ACC112 (cell line): ENCODE results near the gene AFM.

Source experiments
- H2AFZ ChIP-seq: fragments of 200-600 bp; sonication (generic); one replicate; pipeline ENCODE4 v1.6.0; 2017; ENCODE audit warnings: antibody characterized with exemption, low read length; ENCODE audit not compliant: unreplicated experiment
- H3K27ac ChIP-seq: fragments of 200-600 bp; sonication (generic); 2 replicates; pipeline ENCODE4 v1.5.1; 2014; ENCODE audit warnings: low read depth, mild to moderate bottlenecking, antibody characterized with exemption, low read length, moderate library complexity
- H3K27me3 ChIP-seq: fragments of 200-600 bp; sonication (generic); 2 replicates; pipeline ENCODE4 v1.6.1; 2014; ENCODE audit warnings: mild to moderate bottlenecking, antibody characterized with exemption, low read length, moderate library complexity, mixed read lengths; ENCODE audit not compliant: insufficient read depth
- H3K36me3 ChIP-seq: fragments of 200-600 bp; sonication (generic); 2 replicates; pipeline ENCODE4 v1.6.1; 2016; ENCODE audit warnings: mild to moderate bottlenecking, antibody characterized with exemption, low read length, moderate library complexity, mixed read lengths; ENCODE audit not compliant: insufficient read depth
- H3K4me1 ChIP-seq: fragments of 200-600 bp; sonication (generic); one replicate; pipeline ENCODE4 v1.6.1; 2016; ENCODE audit warnings: low read length, mixed read lengths; ENCODE audit not compliant: insufficient read depth, unreplicated experiment, control insufficient read depth
- H3K4me3 ChIP-seq: fragments of 200-600 bp; sonication (generic); 2 replicates; pipeline ENCODE4 v1.5.1; 2014; ENCODE audit warnings: mild to moderate bottlenecking, low read depth, low read length
- H3K79me2 ChIP-seq: fragments of 200-600 bp; sonication (generic); one replicate; pipeline ENCODE4 v1.6.0; 2016; ENCODE audit warnings: low read length; ENCODE audit not compliant: control insufficient read depth, unreplicated experiment, insufficient read depth

AFM gene

DNA sequence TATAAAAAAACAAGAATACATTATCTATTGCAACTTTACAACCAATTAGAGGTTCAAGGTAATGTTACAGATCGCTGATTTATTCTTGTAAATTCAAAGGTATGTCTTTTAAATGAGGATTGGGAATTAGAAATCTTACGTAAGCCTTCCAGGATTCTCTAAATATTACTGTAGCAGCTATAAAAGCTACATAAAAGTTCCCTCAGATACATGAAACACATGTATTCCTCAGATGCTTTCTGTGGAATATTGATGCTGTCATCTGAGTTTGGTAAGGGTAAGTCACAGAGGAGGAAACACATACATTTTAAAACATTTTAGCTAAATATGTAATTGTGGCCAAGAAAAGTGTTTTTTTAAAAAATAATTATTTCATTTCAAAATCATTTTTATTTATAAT is 42.1 kb upstream of the AFM start:
- Histone ChIP-seq H3K4me1 (no peaks in the 10 kb centered on the region), H3K36me3 (no peaks in the 10 kb centered on the region), H3K4me3 (no peak overlapping the region), H3K79me2 (no peaks in the 10 kb centered on the region), H3K27ac (no peak overlapping the region), H2AFZ (no peak overlapping the region), H3K27me3 (no peaks in the 10 kb centered on the region)

GRCh38 chr4:73439991-73440390 is 41.6 kb upstream of the AFM start:
- Histone ChIP-seq H2AFZ (no peak overlapping the region), H3K27ac (no peak overlapping the region), H3K27me3 (no peaks in the 10 kb centered on the region), H3K4me1 (no peaks in the 10 kb centered on the region), H3K36me3 (no peaks in the 10 kb centered on the region), H3K4me3 (no peak overlapping the region), H3K79me2 (no peaks in the 10 kb centered on the region)

DNA sequence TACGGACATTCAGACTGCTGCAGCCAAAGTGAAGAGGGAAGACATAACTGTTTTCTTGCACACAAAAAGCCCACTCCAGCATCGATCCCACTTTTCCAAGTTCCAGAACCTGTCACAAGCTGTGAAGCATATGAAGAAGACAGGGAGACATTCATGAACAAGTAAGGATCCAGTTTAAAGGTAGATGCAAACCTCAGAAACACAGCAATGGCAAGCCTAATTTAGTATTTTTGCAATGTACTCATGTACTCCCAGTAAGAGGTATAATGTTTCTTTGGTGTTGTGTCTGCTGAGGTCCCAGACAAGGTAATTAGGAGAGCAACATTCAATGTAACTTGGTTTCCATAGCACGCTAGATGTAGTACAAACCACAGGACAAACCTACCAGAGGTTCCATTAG is 40.9 kb upstream of the AFM start:
- H2AFZ ChIP-seq, result no peak overlapping the region
- H3K79me2 ChIP-seq, result no peaks in the 10 kb centered on the region
- no peaks in the 10 kb centered on the region for H3K4me1 ChIP-seq
- no peaks in the 10 kb centered on the region for H3K36me3 ChIP-seq
- no peak overlapping the region for H3K4me3 ChIP-seq
- H3K27ac ChIP-seq, result no peak overlapping the region
- no peaks in the 10 kb centered on the region for H3K27me3 ChIP-seq

- H2AFZ ChIP-seq, result no peak overlapping the region
Observed at GRCh38 chr4:73442275-73442674, 39.3 kb upstream of the AFM start.

DNA sequence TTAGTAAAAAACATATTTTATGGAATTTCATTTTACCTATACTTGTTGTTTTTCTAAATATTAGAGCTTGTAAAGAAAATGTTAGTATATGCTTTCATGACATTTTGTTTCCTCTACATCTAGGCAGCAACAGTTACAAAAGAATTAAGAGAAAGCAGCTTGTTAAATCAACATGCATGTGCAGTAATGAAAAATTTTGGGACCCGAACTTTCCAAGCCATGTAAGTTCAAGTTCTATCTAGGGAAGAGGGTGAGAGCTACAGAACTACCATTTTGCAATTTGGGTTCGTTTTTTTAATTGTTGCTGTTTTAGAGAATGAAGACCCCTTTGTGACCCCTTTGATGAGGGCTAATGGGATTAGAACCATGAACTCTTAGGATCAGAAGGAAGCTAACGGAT is 38.3 kb upstream of the AFM start:
- Histone ChIP-seq H3K79me2 (no peaks in the 10 kb centered on the region), H3K36me3 (no peaks in the 10 kb centered on the region), H3K27ac (no peak overlapping the region), H3K27me3 (no peaks in the 10 kb centered on the region), H3K4me1 (peaks cover 4% of the 10 kb centered on the region), H3K4me3 (no peak overlapping the region), H2AFZ (no peak overlapping the region)

More at GRCh38 chr4:73442275-73442674, 39.3 kb upstream of the AFM start:
- no peak overlapping the region for H3K4me3 ChIP-seq
- H3K27ac ChIP-seq, result no peak overlapping the region
- no peaks in the 10 kb centered on the region for H3K4me1 ChIP-seq
- H3K36me3 ChIP-seq, result no peaks in the 10 kb centered on the region
- H3K27me3 ChIP-seq, result no peaks in the 10 kb centered on the region
- H3K79me2 ChIP-seq, result no peaks in the 10 kb centered on the region

- Histone ChIP-seq H3K79me2 (no peaks in the 10 kb centered on the region), H2AFZ (no peak overlapping the region), H3K27me3 (no peaks in the 10 kb centered on the region), H3K36me3 (no peaks in the 10 kb centered on the region), H3K4me1 (peaks cover 17% of the 10 kb centered on the region), H3K4me3 (no peak overlapping the region), H3K27ac (no peak overlapping the region)
Observed at GRCh38 chr4:73445383-73446335, 35.9 kb upstream of the AFM start.

- Histone ChIP-seq H3K27me3 (no peaks in the 10 kb centered on the region), H3K36me3 (no peaks in the 10 kb centered on the region), H3K79me2 (no peaks in the 10 kb centered on the region), H3K4me3 (no peak overlapping the region), H3K27ac (no peak overlapping the region), H2AFZ (peak overlapping the region; percentile 11), H3K4me1 (peaks cover 24% of the 10 kb centered on the region)
Observed at GRCh38 chr4:73446336-73446938, 35.1 kb upstream of the AFM start.

- Histone ChIP-seq H3K4me1 (peaks cover 26% of the 10 kb centered on the region), H2AFZ (no peak overlapping the region), H3K4me3 (no peak overlapping the region), H3K36me3 (no peaks in the 10 kb centered on the region), H3K27ac (no peak overlapping the region), H3K27me3 (no peaks in the 10 kb centered on the region), H3K79me2 (no peaks in the 10 kb centered on the region)
Observed at GRCh38 chr4:73447671-73448070, 33.9 kb upstream of the AFM start.

DNA sequence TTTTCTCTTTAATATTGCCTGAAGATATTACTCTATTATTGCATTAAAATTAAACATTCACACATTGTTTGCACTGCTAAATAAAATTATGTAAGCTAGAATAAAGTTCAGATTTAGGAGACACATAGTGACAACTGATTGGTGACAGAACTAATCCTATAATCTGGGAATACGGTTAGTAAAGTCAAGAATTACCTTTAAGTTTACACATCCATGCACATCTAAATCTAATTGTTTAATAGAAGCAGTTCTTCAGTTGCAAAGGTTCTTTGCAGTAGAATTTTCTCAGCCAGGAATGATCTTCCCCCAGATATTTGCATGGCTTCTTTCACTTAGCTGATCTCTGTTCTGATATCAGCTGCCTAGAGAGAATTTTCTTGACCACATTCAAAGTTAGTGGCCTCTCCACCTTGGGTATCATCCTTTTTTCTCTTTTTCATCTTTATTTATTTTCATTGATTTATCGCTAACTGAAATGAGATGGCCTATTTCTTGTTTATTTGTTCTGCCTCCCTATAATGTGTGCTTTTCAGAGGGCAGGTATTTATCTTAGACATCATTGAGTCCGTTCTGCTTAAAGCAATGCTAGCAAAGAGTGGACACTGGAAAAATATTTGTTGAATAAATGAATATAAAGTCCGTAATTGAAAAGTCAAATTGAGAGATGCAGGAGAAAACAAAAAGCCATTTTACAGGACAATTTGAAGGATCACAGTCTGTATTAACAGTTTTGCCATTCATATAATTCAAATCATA is 32.9 kb upstream of the AFM start:
- Histone ChIP-seq H3K4me1 (peaks cover 26% of the 10 kb centered on the region), H3K36me3 (no peaks in the 10 kb centered on the region), H3K4me3 (no peak overlapping the region), H3K79me2 (no peaks in the 10 kb centered on the region), H3K27ac (no peak overlapping the region), H2AFZ (no peak overlapping the region), H3K27me3 (no peaks in the 10 kb centered on the region)

GRCh38 chr4:73450398-73451004 is 31.0 kb upstream of the AFM start:
- Histone ChIP-seq H3K36me3 (no peaks in the 10 kb centered on the region), H3K79me2 (no peaks in the 10 kb centered on the region), H2AFZ (peak overlapping the region; percentile 79), H3K27ac (peak overlapping the region; percentile 95), H3K4me1 (peaks cover 26% of the 10 kb centered on the region), H3K4me3 (peak overlapping the region; percentile 42), H3K27me3 (no peaks in the 10 kb centered on the region)
